HG02798 (cell line): Measurements from ENCODE around the gene CLDN24.
"Not testable (repeated sequence)": the region's sequence is repeated elsewhere in the genome, so short reads cannot be mapped to it uniquely, and the experiment has no call there.

ENCODE experiments used
- ATAC-seq: cut with Tn5 transposase; IDR thresholded peaks from one replicate; pipeline ENCODE4 v1.9.1; 2021; ENCODE audit warnings: mild to moderate bottlenecking; ENCODE audit not compliant: unreplicated experiment, poor library complexity

CLDN24 gene

GRCh38 chr4:183324619-183325018 lies 2.4 kb upstream of the CLDN24 start:
- no peak for ATAC-seq

- ATAC-seq: not testable (repeated sequence)
Observed at GRCh38 chr4:183324056-183324455, 1.8 kb upstream of the CLDN24 start.

GRCh38 chr4:183323295-183323694 lies 1.1 kb upstream of the CLDN24 start:
- no peak for ATAC-seq

DNA sequence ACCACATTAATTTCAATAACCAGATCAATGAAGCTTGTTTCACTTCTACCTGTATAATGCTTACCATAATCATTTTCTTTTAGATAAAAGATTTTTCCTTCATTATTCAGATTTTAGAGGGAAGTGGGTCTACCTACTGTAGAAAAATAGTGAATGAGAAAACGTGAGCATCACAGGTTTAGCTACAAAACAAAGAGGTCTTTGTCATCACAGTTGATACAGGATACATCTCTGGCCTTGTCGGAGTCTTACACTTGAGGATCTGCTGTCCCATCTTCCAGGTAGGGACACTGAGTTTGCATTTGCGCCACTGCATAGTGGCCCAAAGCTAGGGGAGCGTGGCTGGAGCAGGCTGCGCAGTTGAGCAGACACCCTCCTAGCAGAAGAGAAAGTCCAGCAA lies 710 bp downstream of the CLDN24 start:
- peak; percentile 7 for ATAC-seq

GRCh38 chr4:183321079-183321478 lies 1.1 kb downstream of the CLDN24 start:
- peak; percentile 62 for ATAC-seq

- no peak for ATAC-seq
Observed at GRCh38 chr4:183320211-183321059, 1.8 kb downstream of the CLDN24 start, which contains the start of gene CLDN22. TSS of gene CLDN22 (minus strand) at chr4:183320276. CDS start at chr4:183320218, 58 bp downstream.

DNA sequence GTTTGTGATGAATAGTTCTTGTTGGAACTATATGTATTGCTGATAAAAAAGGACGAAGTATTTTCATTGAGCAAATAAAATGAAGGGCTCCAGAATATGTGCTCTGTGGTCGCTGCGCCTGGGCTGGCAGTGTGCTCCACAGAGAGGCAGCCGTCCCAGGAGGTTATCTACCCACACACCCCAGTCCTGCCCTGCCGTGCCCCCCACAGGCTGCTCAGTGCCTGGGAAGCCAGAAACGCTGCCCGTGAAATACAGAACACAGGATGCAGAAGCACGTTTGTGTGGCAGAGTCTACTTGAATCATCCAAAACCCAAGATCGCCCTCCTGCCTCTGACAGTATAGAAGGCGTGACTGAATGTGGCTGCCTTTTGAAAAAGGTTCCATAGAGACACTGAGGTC lies 3.6 kb downstream of the CLDN24 start:
- ATAC-seq: no peak

DNA sequence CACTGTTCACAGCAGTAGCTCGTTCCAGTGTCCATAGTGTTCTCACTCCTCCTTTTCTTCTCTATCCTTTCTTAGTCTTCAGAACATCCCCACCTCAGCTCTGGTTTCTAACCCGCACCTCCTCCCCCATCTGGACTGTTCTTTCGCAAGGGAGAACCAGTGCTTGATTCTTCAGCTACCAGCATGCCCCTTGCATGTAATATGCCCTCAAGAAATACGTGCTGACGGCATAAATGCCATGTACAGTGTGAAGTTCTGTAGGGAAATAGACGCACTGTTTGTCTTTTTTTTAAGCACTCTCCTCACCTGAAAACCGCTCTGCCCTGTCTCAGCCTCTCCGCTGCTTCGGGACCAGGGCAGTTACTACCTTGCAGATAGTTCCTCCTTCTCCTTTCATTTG lies 7.4 kb downstream of the CLDN24 start:
- ATAC-seq: no peak

DNA sequence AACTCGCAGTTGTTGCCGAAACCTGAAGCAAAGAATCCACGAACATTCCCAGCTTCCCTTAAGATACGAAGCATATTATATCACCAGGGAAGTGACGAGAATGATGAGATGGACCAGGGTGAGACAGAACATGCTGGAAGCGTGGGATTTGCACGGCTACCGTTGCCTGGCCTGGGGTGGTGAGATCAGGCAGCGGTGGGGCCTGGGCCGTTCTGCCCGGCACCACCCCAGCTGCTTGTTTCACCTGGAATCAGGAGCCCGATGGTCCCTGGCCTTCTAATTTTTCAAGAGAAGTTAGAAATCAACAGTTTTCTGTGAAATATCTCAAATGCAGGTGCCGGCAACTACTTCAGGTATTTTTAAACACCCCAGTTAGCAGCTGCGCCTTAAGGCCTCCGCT lies 7.9 kb downstream of the CLDN24 start:
- no peak for ATAC-seq

DNA sequence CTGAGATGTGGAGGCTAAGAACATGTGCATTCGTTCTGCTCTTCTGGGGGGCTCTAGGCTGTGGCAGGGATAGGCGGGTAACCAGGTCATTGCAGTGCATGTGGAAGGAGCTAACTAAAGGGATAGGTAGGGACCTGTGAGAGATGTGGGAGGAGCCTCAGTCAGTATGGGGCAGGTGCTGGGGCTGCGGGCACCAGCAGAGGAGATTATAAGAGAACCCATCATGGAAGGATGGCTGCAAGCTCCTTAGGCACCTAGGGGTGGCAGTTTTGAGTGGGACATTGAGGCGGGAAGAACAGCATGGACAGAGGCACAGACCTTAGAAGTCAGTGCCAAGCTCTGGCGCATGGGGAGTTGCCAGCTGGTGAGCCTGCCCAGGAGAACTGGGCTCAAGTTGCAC lies 9.4 kb downstream of the CLDN24 start:
- ATAC-seq: no peak

DNA sequence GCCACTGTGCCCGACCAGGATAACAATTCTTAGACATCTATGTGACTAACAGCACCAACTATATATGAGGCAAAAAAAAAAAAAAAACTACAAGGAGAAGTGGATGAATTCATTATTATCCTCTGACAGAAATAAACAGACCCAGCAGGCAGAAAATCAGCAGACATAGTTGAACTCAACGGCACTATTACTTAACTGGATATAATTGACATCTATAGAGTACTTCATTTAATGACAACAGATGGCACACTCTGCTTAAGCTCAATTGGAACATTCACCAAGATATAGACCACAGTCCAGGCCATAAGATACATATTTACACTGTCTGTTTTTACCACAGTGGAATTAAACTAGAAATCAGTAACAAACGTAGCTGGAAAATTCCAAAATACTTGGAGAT lies 15.4 kb downstream of the CLDN24 start:
- ATAC-seq: no peak

- ATAC-seq: no peak
Observed at GRCh38 chr4:183304538-183304937, 17.7 kb downstream of the CLDN24 start.

- ATAC-seq: peak; percentile 66
Observed at GRCh38 chr4:183304067-183304466, 18.2 kb downstream of the CLDN24 start.

DNA sequence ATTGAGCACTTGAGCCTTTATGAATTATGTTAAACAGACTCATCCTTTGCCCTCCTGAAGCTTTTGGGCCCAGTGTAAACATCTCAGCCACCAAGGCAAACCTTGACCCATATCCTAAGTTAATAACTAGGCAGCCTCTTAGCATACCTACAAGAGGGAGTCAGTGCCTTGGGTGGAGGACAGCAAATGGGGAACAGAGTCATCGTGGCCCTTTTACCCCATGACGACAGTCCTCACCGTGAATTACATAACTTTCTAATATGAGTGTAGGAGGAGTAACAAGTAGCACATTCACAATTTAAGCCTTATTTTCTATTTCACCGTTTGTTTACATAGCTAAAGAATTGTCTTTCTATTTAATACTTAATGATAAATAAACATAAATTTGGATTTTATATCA lies 18.9 kb downstream of the CLDN24 start:
- no peak for ATAC-seq

- ATAC-seq: no peak
Observed at GRCh38 chr4:183300655-183301054, 21.6 kb downstream of the CLDN24 start.

DNA sequence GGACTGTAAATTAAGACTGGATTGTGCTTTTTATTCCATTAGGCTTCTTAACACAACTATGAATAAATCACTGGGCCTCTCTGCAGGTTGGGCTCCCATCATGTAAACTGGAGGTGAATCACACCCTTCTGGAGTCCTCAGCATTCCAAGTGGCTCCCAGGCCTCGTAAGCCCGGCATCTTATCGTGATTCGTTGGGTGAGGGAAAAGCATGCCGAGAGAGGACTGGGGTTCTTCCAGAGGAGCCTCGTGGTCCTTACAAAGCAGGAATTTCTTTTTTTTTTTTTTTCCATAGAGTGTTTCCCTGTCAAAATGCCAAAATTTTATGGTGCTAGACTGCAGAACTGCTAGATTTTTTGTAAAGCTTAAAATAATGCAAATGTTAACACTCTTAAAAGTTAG lies 22.2 kb downstream of the CLDN24 start:
- no peak for ATAC-seq

- ATAC-seq: no peak
Observed at GRCh38 chr4:183299464-183299863, 22.8 kb downstream of the CLDN24 start.

GRCh38 chr4:183297675-183298074 lies 24.6 kb downstream of the CLDN24 start:
- ATAC-seq: peak; percentile 77

- no peak for ATAC-seq
Observed at GRCh38 chr4:183295711-183296110, 26.5 kb downstream of the CLDN24 start.

GRCh38 chr4:183291070-183291469 lies 31.2 kb downstream of the CLDN24 start:
- ATAC-seq: no peak

- ATAC-seq: no peak
Observed at GRCh38 chr4:183289688-183290087, 32.5 kb downstream of the CLDN24 start.

DNA sequence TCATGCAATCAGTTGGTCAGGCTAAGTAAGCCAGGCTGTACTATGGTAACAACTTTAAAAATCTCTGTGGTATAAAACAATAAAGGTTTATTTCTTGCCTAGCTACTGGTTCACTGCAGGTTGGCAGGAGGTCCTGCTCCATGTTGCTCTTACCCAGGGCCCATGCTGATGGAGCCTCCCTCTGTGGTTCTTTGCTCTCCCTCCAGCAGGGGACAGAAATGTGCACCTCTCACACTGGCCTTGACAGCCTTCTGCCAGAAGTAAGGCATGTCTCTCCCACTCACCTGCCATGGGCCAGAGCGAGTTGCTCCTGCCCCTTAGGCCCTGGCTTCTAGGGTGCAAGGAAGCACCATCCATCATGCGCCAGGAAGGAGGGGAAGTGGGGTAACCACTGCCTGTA lies 33.3 kb downstream of the CLDN24 start:
- ATAC-seq: no peak
